Measurements from ENCODE around the gene MAML1.

The MAML1 gene

GRCh38 chr5:179768326-179769085 is 35.9 kb downstream of the MAML1 start:
- Mint-ChIP-seq H3K4me3 (no peak overlapping the region), H3K27me3 (no peaks in the 10 kb centered on the region), H3K9me3 (no peaks in the 10 kb centered on the region), H3K4me1 (peaks cover 11% of the 10 kb centered on the region), H3K36me3 (ENCODE audit: low read depth) (peaks cover 44% of the 10 kb centered on the region), H3K27ac (no peak overlapping the region)
- ATAC-seq = no peak
- DNase-seq = no peak

- ATAC-seq = no peak
- no peak overlapping the region for H3K27ac Mint-ChIP-seq
- H3K36me3 Mint-ChIP-seq (ENCODE audit: low read depth) = peaks cover 43% of the 10 kb centered on the region
- H3K4me3 Mint-ChIP-seq = no peak overlapping the region
- H3K4me1 Mint-ChIP-seq = peaks cover 11% of the 10 kb centered on the region
- no peaks in the 10 kb centered on the region for H3K27me3 Mint-ChIP-seq
- no peaks in the 10 kb centered on the region for H3K9me3 Mint-ChIP-seq
- no peak for DNase-seq
These were observed 36.6 kb downstream of the MAML1 start for GRCh38 chr5:179769271-179769670.

- no peaks in the 10 kb centered on the region for H3K27me3 Mint-ChIP-seq
- H3K4me1 Mint-ChIP-seq = peaks cover 11% of the 10 kb centered on the region
- peaks cover 45% of the 10 kb centered on the region for H3K36me3 Mint-ChIP-seq (ENCODE audit: low read depth)
- H3K4me3 Mint-ChIP-seq = no peak overlapping the region
- no peak overlapping the region for H3K27ac Mint-ChIP-seq
- no peaks in the 10 kb centered on the region for H3K9me3 Mint-ChIP-seq
- DNase-seq = no peak
- no peak for ATAC-seq
These were observed 37.2 kb downstream of the MAML1 start for GRCh38 chr5:179769796-179770195.

GRCh38 chr5:179771311-179771895 is 38.8 kb downstream of the MAML1 start:
- Mint-ChIP-seq H3K27ac (no peak overlapping the region), H3K4me3 (no peak overlapping the region), H3K36me3 (ENCODE audit: low read depth) (peaks cover 41% of the 10 kb centered on the region), H3K9me3 (no peaks in the 10 kb centered on the region), H3K27me3 (no peaks in the 10 kb centered on the region), H3K4me1 (peaks cover 3% of the 10 kb centered on the region)
- no peak for DNase-seq
- ATAC-seq = no peak

- no peak overlapping the region for H3K27ac Mint-ChIP-seq
- DNase-seq = no peak
- no peak for ATAC-seq
- no peak overlapping the region for H3K4me3 Mint-ChIP-seq
- H3K36me3 Mint-ChIP-seq (ENCODE audit: low read depth) = peaks cover 34% of the 10 kb centered on the region
- H3K4me1 Mint-ChIP-seq = no peaks in the 10 kb centered on the region
- no peaks in the 10 kb centered on the region for H3K9me3 Mint-ChIP-seq
- no peaks in the 10 kb centered on the region for H3K27me3 Mint-ChIP-seq
These were observed 39.7 kb downstream of the MAML1 start for GRCh38 chr5:179772351-179772750.

GRCh38 chr5:179773686-179774040 is 41.0 kb downstream of the MAML1 start:
- peaks cover 34% of the 10 kb centered on the region for H3K36me3 Mint-ChIP-seq (ENCODE audit: low read depth)
- H3K9me3 Mint-ChIP-seq = no peaks in the 10 kb centered on the region
- ATAC-seq = no peak
- H3K4me1 Mint-ChIP-seq = no peaks in the 10 kb centered on the region
- no peak overlapping the region for H3K4me3 Mint-ChIP-seq
- H3K27ac Mint-ChIP-seq = no peak overlapping the region
- no peak for DNase-seq
- no peaks in the 10 kb centered on the region for H3K27me3 Mint-ChIP-seq

- no peaks in the 10 kb centered on the region for H3K9me3 Mint-ChIP-seq
- DNase-seq = no peak
- no peak overlapping the region for H3K27ac Mint-ChIP-seq
- no peak for ATAC-seq
- no peaks in the 10 kb centered on the region for H3K27me3 Mint-ChIP-seq
- no peaks in the 10 kb centered on the region for H3K4me1 Mint-ChIP-seq
- H3K36me3 Mint-ChIP-seq (ENCODE audit: low read depth) = peaks cover 31% of the 10 kb centered on the region
- no peak overlapping the region for H3K4me3 Mint-ChIP-seq
These were observed 41.8 kb downstream of the MAML1 start for GRCh38 chr5:179774442-179774841.

GRCh38 chr5:179776411-179776938 is 43.9 kb downstream of the MAML1 start:
- ATAC-seq (no peak), DNase-seq (no peak)

GRCh38 chr5:179777456-179777855 is 44.8 kb downstream of the MAML1 start:
- Mint-ChIP-seq H3K27ac (no peak overlapping the region), H3K27me3 (no peaks in the 10 kb centered on the region), H3K36me3 (ENCODE audit: low read depth) (peaks cover 15% of the 10 kb centered on the region), H3K9me3 (no peaks in the 10 kb centered on the region), H3K4me1 (no peaks in the 10 kb centered on the region), H3K4me3 (no peak overlapping the region)
- ATAC-seq = no peak
- no peak for DNase-seq

More at GRCh38 chr5:179776411-179776938, 43.9 kb downstream of the MAML1 start:
- Mint-ChIP-seq H3K4me1 (no peaks in the 10 kb centered on the region), H3K4me3 (no peak overlapping the region), H3K27me3 (no peaks in the 10 kb centered on the region), H3K27ac (no peak overlapping the region), H3K9me3 (no peaks in the 10 kb centered on the region), H3K36me3 (ENCODE audit: low read depth) (peaks cover 18% of the 10 kb centered on the region)

GRCh38 chr5:179777909-179778308 is 45.3 kb downstream of the MAML1 start:
- no peak for ATAC-seq
- peak overlapping the region; percentile 62 for H3K27ac Mint-ChIP-seq

GRCh38 chr5:179778591-179778990 is 46.0 kb downstream of the MAML1 start:
- H3K27ac Mint-ChIP-seq = no peak overlapping the region
- no peak overlapping the region for H3K4me3 Mint-ChIP-seq
- DNase-seq = no peak
- no peaks in the 10 kb centered on the region for H3K9me3 Mint-ChIP-seq
- H3K36me3 Mint-ChIP-seq (ENCODE audit: low read depth) = peaks cover 8% of the 10 kb centered on the region
- no peak for ATAC-seq
- no peaks in the 10 kb centered on the region for H3K27me3 Mint-ChIP-seq
- H3K4me1 Mint-ChIP-seq = no peaks in the 10 kb centered on the region

More at GRCh38 chr5:179777909-179778308, 45.3 kb downstream of the MAML1 start:
- Mint-ChIP-seq H3K27me3 (no peaks in the 10 kb centered on the region), H3K4me3 (no peak overlapping the region), H3K9me3 (no peaks in the 10 kb centered on the region), H3K36me3 (ENCODE audit: low read depth) (peaks cover 12% of the 10 kb centered on the region), H3K4me1 (no peaks in the 10 kb centered on the region)
- DNase-seq = no peak

GRCh38 chr5:179779826-179780225 is 47.2 kb downstream of the MAML1 start:
- Mint-ChIP-seq H3K9me3 (no peaks in the 10 kb centered on the region), H3K4me1 (no peaks in the 10 kb centered on the region), H3K36me3 (ENCODE audit: low read depth) (peaks cover 5% of the 10 kb centered on the region), H3K27me3 (no peaks in the 10 kb centered on the region), H3K4me3 (no peak overlapping the region), H3K27ac (no peak overlapping the region)
- no peak for ATAC-seq
- DNase-seq = no peak

GRCh38 chr5:179780362-179780761 is 47.7 kb downstream of the MAML1 start:
- no peak overlapping the region for H3K4me3 Mint-ChIP-seq
- H3K27ac Mint-ChIP-seq = no peak overlapping the region
- H3K4me1 Mint-ChIP-seq = no peaks in the 10 kb centered on the region
- no peaks in the 10 kb centered on the region for H3K9me3 Mint-ChIP-seq
- ATAC-seq = no peak
- peaks cover 5% of the 10 kb centered on the region for H3K36me3 Mint-ChIP-seq (ENCODE audit: low read depth)
- H3K27me3 Mint-ChIP-seq = no peaks in the 10 kb centered on the region
- no peak for DNase-seq

GRCh38 chr5:179781846-179782245 is 49.2 kb downstream of the MAML1 start:
- H3K36me3 Mint-ChIP-seq (ENCODE audit: low read depth) = no peaks in the 10 kb centered on the region
- DNase-seq = no peak
- no peak for ATAC-seq
- H3K9me3 Mint-ChIP-seq = no peaks in the 10 kb centered on the region
- no peaks in the 10 kb centered on the region for H3K27me3 Mint-ChIP-seq
- H3K4me1 Mint-ChIP-seq = no peaks in the 10 kb centered on the region
- no peak overlapping the region for H3K27ac Mint-ChIP-seq
- H3K4me3 Mint-ChIP-seq = no peak overlapping the region

- Mint-ChIP-seq H3K27ac (no peak overlapping the region), H3K4me3 (no peak overlapping the region), H3K4me1 (no peaks in the 10 kb centered on the region), H3K9me3 (no peaks in the 10 kb centered on the region), H3K27me3 (no peaks in the 10 kb centered on the region), H3K36me3 (ENCODE audit: low read depth) (no peaks in the 10 kb centered on the region)
- DNase-seq (no peak), ATAC-seq (no peak)
These were observed 50.5 kb downstream of the MAML1 start for GRCh38 chr5:179783128-179783527.

Measured in activated naive CD8-positive, alpha-beta T cell treated with anti-CD3 and anti-CD28 coated beads, Interleukin-2, amount 50 U/mL, for 24 hours (primary cell).